Activated CD8-positive, alpha-beta memory T cell treated with anti-CD3 and anti-CD28 coated beads, Interleukin-2, amount 10 ng/mL, durations not matched to agents 7 days and 5 days (primary cell): Measurements from ENCODE around the gene AGPAT4. TPM values are rescaled to one million over a fixed set of nuclear protein-coding genes. Genes with fewer than 3 reads are reported as not detected.

Source experiments
- ATAC-seq: fragments of 150-1000 bp; cut with Tn5 transposase; one replicate; pipeline ENCODE4 v1.10.0; 2021; ENCODE audit warnings: moderate library complexity
- CTCF ChIA-PET: fragments of 350-600 bp; sonication (Branson Sonifier 250); formaldehyde crosslinking; loops from one replicate; lab custom pipeline; 2021; ENCODE audit warnings: antibody characterized with exemption; lab: Charles Lee
- DNase-seq: peaks from one replicate; pipeline ENCODE4 v3.0.0-alpha.2; 2020
- H3K27ac Mint-ChIP-seq: one replicate; pipeline ENCODE4 v1.8.0; 2021; ENCODE audit warnings: mild to moderate bottlenecking, mixed read lengths
- H3K27me3 Mint-ChIP-seq: one replicate; pipeline ENCODE4 v1.8.0; 2021; ENCODE audit warnings: mixed read lengths
- H3K36me3 Mint-ChIP-seq: one replicate; pipeline ENCODE4 v1.8.0; 2021; ENCODE audit warnings: mild to moderate bottlenecking, mixed read lengths
- H3K4me1 Mint-ChIP-seq: one replicate; pipeline ENCODE4 v1.8.0; 2021; ENCODE audit warnings: mixed read lengths
- H3K4me3 Mint-ChIP-seq: one replicate; pipeline ENCODE4 v1.8.0; 2021; ENCODE audit warnings: mild to moderate bottlenecking, moderate library complexity, mixed read lengths
- H3K9me3 Mint-ChIP-seq: one replicate; pipeline ENCODE4 v1.8.0; 2022; ENCODE audit warnings: low read depth, mixed read lengths
- total RNA-seq, 2 experiments: library from RNA; stranded (reverse); gene quantifications; one replicate each; pipeline ENCODE4 v1.2.3, GENCODE V29; 2021

The AGPAT4 gene
- total RNA-seq, 2 experiments from 2014 or later: 3.1 to 4.1 TPM

GRCh38 chr6:161143663-161144430 lies 130.0 kb downstream of the AGPAT4 start:
- H3K36me3 Mint-ChIP-seq: no peaks in the 10 kb centered on the region
- H3K27me3 Mint-ChIP-seq: no peaks in the 10 kb centered on the region
- H3K9me3 Mint-ChIP-seq: no peaks in the 10 kb centered on the region
- CTCF ChIA-PET: no interaction called here
- H3K4me3 Mint-ChIP-seq: no peak overlapping the region
- no peaks in the 10 kb centered on the region for H3K4me1 Mint-ChIP-seq
- no peak overlapping the region for H3K27ac Mint-ChIP-seq
- ATAC-seq: no peak
- DNase-seq: peak; percentile 4

GRCh38 chr6:161142957-161143296 lies 130.9 kb downstream of the AGPAT4 start:
- H3K4me3 Mint-ChIP-seq: no peak overlapping the region
- H3K4me1 Mint-ChIP-seq: no peaks in the 10 kb centered on the region
- H3K27ac Mint-ChIP-seq: no peak overlapping the region
- ATAC-seq (no peak), DNase-seq (no peak)
- H3K27me3 Mint-ChIP-seq: no peaks in the 10 kb centered on the region
- H3K36me3 Mint-ChIP-seq: no peaks in the 10 kb centered on the region
- no peaks in the 10 kb centered on the region for H3K9me3 Mint-ChIP-seq
- CTCF ChIA-PET: no interaction called here

GRCh38 chr6:161141173-161141572 lies 132.7 kb downstream of the AGPAT4 start:
- no peaks in the 10 kb centered on the region for H3K4me1 Mint-ChIP-seq
- H3K36me3 Mint-ChIP-seq: no peaks in the 10 kb centered on the region
- CTCF ChIA-PET: no interaction called here
- DNase-seq: no peak
- H3K27ac Mint-ChIP-seq: no peak overlapping the region
- ATAC-seq: no peak
- H3K9me3 Mint-ChIP-seq: no peaks in the 10 kb centered on the region
- no peak overlapping the region for H3K4me3 Mint-ChIP-seq
- H3K27me3 Mint-ChIP-seq: no peaks in the 10 kb centered on the region

- no peaks in the 10 kb centered on the region for H3K9me3 Mint-ChIP-seq
- H3K36me3 Mint-ChIP-seq: no peaks in the 10 kb centered on the region
- CTCF ChIA-PET: no interaction called here
- no peaks in the 10 kb centered on the region for H3K27me3 Mint-ChIP-seq
- no peak overlapping the region for H3K27ac Mint-ChIP-seq
- no peak overlapping the region for H3K4me3 Mint-ChIP-seq
- no peaks in the 10 kb centered on the region for H3K4me1 Mint-ChIP-seq
- ATAC-seq (no peak), DNase-seq (no peak)
Measured at GRCh38 chr6:161140554-161140875, 133.3 kb downstream of the AGPAT4 start.

- H3K4me3 Mint-ChIP-seq: no peak overlapping the region
- H3K4me1 Mint-ChIP-seq: no peaks in the 10 kb centered on the region
- CTCF ChIA-PET: no interaction called here
- H3K9me3 Mint-ChIP-seq: no peaks in the 10 kb centered on the region
- DNase-seq (peak; percentile 30), ATAC-seq (no peak)
- no peak overlapping the region for H3K27ac Mint-ChIP-seq
- H3K36me3 Mint-ChIP-seq: no peaks in the 10 kb centered on the region
- no peaks in the 10 kb centered on the region for H3K27me3 Mint-ChIP-seq
Measured at GRCh38 chr6:161139766-161140553, 133.9 kb downstream of the AGPAT4 start.

- ATAC-seq: no peak
- Mint-ChIP-seq H3K4me3 (no peak overlapping the region), H3K36me3 (no peaks in the 10 kb centered on the region), H3K4me1 (no peaks in the 10 kb centered on the region), H3K27ac (no peak overlapping the region), H3K27me3 (no peaks in the 10 kb centered on the region), H3K9me3 (no peaks in the 10 kb centered on the region)
- peak; percentile 29 for DNase-seq
- CTCF ChIA-PET: no interaction called here
Measured at GRCh38 chr6:161139304-161139765, 134.5 kb downstream of the AGPAT4 start.

GRCh38 chr6:161138543-161139303 lies 135.1 kb downstream of the AGPAT4 start:
- no peak for DNase-seq
- no peaks in the 10 kb centered on the region for H3K9me3 Mint-ChIP-seq
- H3K27me3 Mint-ChIP-seq: no peaks in the 10 kb centered on the region
- no peak overlapping the region for H3K27ac Mint-ChIP-seq
- ATAC-seq: no peak
- no peaks in the 10 kb centered on the region for H3K36me3 Mint-ChIP-seq
- no peaks in the 10 kb centered on the region for H3K4me1 Mint-ChIP-seq
- CTCF ChIA-PET: no interaction called here
- H3K4me3 Mint-ChIP-seq: no peak overlapping the region

- no peaks in the 10 kb centered on the region for H3K9me3 Mint-ChIP-seq
- ATAC-seq: no peak
- H3K27ac Mint-ChIP-seq: no peak overlapping the region
Measured at GRCh38 chr6:161137839-161138542, 135.9 kb downstream of the AGPAT4 start.

GRCh38 chr6:161137320-161137719 lies 136.5 kb downstream of the AGPAT4 start:
- H3K27me3 Mint-ChIP-seq: no peaks in the 10 kb centered on the region
- CTCF ChIA-PET: no interaction called here
- ATAC-seq: no peak
- H3K27ac Mint-ChIP-seq: no peak overlapping the region
- H3K9me3 Mint-ChIP-seq: no peaks in the 10 kb centered on the region
- no peaks in the 10 kb centered on the region for H3K4me1 Mint-ChIP-seq
- no peak for DNase-seq
- H3K4me3 Mint-ChIP-seq: no peak overlapping the region
- H3K36me3 Mint-ChIP-seq: no peaks in the 10 kb centered on the region

More at GRCh38 chr6:161137839-161138542, 135.9 kb downstream of the AGPAT4 start:
- no peaks in the 10 kb centered on the region for H3K36me3 Mint-ChIP-seq
- H3K4me3 Mint-ChIP-seq: no peak overlapping the region
- CTCF ChIA-PET: no interaction called here
- H3K27me3 Mint-ChIP-seq: no peaks in the 10 kb centered on the region
- DNase-seq: no peak
- H3K4me1 Mint-ChIP-seq: no peaks in the 10 kb centered on the region

GRCh38 chr6:161136655-161137054 lies 137.2 kb downstream of the AGPAT4 start:
- H3K4me1 Mint-ChIP-seq: no peaks in the 10 kb centered on the region
- no peaks in the 10 kb centered on the region for H3K9me3 Mint-ChIP-seq
- CTCF ChIA-PET: no interaction called here
- H3K27me3 Mint-ChIP-seq: no peaks in the 10 kb centered on the region
- H3K36me3 Mint-ChIP-seq: no peaks in the 10 kb centered on the region
- H3K27ac Mint-ChIP-seq: no peak overlapping the region
- ATAC-seq (no peak), DNase-seq (no peak)
- H3K4me3 Mint-ChIP-seq: no peak overlapping the region

GRCh38 chr6:161135695-161136591 lies 137.9 kb downstream of the AGPAT4 start:
- H3K27me3 Mint-ChIP-seq: no peaks in the 10 kb centered on the region
- CTCF ChIA-PET: no interaction called here
- DNase-seq (no peak), ATAC-seq (no peak)
- H3K4me3 Mint-ChIP-seq: no peak overlapping the region
- H3K36me3 Mint-ChIP-seq: no peaks in the 10 kb centered on the region
- no peak overlapping the region for H3K27ac Mint-ChIP-seq
- H3K9me3 Mint-ChIP-seq: no peaks in the 10 kb centered on the region
- no peaks in the 10 kb centered on the region for H3K4me1 Mint-ChIP-seq

GRCh38 chr6:161134550-161135298 lies 139.1 kb downstream of the AGPAT4 start:
- no peaks in the 10 kb centered on the region for H3K9me3 Mint-ChIP-seq
- no peak overlapping the region for H3K4me3 Mint-ChIP-seq
- DNase-seq (no peak), ATAC-seq (no peak)
- H3K36me3 Mint-ChIP-seq: no peaks in the 10 kb centered on the region
- H3K27ac Mint-ChIP-seq: no peak overlapping the region
- no peaks in the 10 kb centered on the region for H3K27me3 Mint-ChIP-seq
- H3K4me1 Mint-ChIP-seq: no peaks in the 10 kb centered on the region
- CTCF ChIA-PET: interaction anchor here (1.7 kb wide), 1 partner anchor 10 kb away, joined by 4 read pairs; no protein-coding TSS in a partner anchor
